ENCODE results near the gene DUSP12.
"Not testable (repeated sequence)": the region's sequence is repeated elsewhere in the genome, so short reads cannot be mapped to it uniquely, and the experiment has no call there.

DUSP12 gene, protein sequence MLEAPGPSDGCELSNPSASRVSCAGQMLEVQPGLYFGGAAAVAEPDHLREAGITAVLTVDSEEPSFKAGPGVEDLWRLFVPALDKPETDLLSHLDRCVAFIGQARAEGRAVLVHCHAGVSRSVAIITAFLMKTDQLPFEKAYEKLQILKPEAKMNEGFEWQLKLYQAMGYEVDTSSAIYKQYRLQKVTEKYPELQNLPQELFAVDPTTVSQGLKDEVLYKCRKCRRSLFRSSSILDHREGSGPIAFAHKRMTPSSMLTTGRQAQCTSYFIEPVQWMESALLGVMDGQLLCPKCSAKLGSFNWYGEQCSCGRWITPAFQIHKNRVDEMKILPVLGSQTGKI

DNA sequence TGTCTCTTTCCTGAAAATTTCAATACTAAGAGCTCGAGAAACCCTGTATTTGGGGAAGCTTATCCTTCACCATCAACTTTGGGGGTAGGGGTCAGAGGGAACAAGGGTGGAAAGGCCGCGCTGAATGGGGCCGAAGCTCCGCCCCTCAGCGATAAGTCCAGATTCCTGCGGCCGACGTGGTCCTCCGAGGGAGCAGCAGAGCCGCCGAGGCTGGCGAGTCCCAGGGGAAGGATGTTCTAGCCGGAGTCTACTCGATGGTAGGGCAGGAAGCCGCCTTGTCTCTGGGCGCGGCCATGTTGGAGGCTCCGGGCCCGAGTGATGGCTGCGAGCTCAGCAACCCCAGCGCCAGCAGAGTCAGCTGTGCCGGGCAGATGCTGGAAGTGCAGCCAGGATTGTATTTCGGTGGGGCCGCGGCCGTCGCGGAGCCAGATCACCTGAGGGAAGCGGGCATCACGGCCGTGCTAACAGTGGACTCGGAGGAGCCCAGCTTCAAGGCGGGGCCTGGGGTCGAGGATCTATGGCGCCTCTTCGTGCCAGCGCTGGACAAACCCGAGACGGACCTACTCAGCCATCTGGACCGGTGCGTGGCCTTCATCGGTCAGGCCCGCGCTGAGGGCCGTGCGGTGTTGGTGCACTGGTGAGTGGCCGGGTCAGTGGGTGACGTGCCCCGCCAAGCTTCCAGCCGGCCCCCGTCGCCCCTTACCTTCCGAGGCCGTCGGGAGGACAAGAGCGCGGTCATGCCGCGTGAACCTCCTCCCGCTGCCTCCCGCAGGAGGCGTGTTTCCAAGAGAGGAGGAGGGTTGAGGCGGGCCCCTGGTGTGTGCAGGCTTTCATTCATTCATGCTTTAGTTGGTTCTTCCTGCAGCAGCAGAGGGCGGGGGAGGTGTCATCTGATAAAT lies at the start of gene DUSP12:
TSS of gene DUSP12 (plus strand) at position 278 of the 899 bp plus-strand sequence. CDS start at position 294, 16 bp downstream.
- peak; percentile 99 for DNase-seq

DNA sequence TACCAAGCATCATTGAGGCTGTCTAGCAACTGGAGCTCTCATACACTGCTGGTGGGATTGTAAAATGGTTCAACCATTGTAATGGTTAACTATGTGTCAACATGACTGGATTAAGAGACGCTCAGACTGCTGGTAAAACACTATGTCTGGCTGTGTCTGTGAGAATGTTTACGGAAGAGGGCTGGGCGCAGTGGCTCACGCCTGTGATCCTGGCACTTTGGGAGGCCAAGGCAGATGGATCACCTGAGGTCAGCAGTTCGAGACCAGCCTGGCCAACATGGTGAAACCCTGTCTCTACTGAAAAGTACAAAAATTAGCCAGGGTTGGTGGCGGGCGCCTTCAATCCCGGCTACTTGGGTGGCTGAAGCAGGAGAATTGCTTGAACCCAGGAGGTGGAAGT lies 47.3 kb upstream of the DUSP12 start:
- no peak for DNase-seq

DNA sequence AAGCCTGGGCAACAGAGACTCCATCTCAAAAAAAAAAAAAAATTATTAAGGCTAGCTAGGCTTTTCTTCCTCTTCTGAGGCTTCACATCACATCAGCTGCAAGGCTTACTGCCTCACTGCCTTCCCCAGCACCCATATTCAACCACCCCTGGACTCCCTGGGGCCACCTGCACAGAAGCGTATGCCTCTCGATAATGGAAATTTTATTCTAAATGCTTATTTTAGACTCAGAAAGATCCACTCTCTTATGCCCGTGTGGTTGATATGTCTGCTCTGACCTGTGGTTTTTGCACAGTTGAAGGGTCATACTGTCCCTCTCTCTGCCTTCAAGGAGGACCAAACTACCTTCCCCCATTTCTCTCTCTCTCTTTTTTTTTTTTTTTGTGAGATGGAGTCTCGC lies 44.0 kb upstream of the DUSP12 start:
- DNase-seq: no peak

DNA sequence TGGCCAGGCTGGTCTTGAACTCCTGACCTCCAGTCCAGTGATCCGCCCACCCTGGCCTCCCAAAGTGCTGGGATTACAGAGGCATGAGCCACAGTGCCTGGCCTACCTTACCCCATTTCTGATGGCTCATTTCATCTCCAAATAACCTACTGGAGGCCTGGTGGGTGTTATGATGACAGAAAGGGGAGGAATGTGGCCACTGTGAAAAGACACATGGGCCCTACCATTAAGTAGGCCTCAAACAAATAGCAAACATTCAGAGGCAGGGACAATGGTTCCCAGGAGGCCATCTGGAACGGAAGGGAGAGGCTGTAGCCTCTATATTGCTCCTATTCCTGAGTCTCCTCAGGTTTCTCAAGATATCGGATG lies 43.5 kb upstream of the DUSP12 start:
- no peak for DNase-seq

DNA sequence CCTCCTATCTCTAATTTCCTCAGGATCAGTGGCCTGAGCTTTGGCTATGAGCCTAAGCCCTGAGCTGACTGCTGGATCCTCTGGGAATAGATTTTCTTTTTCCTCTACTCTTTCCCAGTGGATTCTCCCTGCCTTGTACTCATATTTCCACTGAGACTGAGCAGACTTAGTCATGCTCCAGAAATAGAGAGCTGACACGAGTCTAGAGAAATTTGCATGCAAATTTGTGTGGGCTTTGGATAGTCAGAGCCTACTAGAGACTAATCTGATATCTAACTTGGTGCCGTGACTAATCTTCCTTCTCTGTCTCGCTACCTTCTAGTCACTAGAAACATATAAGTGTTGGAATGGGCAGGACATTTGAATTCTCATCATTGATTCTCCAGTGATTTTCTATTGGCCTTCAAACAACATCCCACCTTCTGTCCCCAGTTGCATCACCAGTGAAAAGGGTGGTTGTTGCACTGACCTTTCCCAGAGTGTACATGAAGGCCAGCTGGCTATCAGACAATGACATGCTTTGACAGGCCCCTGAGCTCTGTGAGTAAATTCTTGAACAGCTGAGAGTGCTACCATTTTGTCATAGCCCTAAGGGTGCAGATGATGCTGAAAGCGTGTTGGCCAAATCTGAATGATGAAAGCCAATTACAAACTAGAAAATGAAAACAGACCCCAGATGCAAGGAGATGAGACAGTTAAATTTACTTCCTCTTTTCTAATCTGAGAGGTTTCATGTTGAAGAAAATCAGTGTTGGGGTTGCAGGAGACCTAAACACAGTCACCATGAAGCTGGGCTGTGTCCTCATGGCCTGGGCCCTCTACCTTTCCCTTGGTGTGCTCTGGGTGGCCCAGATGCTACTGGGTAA lies 42.9 kb upstream of the DUSP12 start, which contains the start of gene FCRLA:
TSS of gene FCRLA (plus strand) at position 748 of the 866 bp plus-strand sequence. CDS start at position 784, 36 bp downstream.
- DNase-seq: peak; percentile 59

DNA sequence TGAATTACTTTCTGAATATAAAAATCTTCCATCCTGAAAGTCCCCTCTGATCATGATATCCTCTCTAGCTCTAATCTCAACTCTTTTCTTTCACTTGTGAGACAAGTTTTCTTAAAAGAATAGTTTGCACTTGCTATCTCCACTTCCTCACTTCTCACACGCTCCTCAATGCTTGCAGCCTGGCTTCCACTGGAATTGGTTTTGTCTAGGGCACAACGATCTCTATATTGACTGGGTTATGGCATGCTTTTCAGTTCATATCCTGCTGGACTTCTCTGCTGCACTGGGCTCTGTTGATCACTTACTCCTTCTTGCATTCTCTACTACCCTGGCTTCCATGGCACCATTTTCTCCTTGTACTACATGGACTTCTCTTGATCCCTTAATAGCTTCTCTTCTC lies 42.1 kb upstream of the DUSP12 start:
- no peak for DNase-seq

DNA sequence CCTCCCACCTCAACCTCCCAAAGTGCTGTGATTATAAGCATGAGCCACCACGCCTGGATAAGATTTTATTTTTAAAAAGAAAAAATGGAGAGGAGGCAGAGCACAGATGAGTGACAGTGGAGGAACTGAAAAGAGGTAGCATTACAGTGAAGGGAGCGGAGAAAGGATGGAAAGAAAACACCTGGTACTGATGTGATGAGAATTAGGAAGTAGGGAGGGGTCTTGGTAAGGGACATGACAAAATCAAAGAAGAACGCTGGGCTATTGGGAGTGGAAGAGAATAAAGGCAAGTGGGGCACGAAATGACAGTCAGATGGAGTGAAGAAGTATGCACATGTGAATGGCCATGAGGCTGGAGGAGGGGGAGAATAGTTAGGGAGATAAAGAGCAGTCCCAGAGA lies 40.2 kb upstream of the DUSP12 start:
- no peak for DNase-seq

DNA sequence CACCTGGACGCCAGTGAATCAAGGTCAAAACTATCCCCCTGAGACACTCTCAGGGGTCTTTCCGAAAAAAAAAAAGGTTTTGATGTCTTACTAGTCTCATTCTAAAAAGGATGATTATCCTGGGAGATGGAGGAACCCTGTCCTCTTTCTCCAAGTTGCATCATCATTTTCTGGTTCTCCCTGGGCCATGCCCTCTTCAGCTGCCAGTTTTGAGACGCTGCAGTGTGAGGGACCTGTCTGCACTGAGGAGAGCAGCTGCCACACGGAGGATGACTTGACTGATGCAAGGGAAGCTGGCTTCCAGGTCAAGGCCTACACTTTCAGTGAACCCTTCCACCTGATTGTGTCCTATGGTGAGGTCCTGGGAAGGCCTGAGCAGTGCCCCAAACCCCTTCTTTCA lies 39.0 kb upstream of the DUSP12 start:
- no peak for DNase-seq

DNA sequence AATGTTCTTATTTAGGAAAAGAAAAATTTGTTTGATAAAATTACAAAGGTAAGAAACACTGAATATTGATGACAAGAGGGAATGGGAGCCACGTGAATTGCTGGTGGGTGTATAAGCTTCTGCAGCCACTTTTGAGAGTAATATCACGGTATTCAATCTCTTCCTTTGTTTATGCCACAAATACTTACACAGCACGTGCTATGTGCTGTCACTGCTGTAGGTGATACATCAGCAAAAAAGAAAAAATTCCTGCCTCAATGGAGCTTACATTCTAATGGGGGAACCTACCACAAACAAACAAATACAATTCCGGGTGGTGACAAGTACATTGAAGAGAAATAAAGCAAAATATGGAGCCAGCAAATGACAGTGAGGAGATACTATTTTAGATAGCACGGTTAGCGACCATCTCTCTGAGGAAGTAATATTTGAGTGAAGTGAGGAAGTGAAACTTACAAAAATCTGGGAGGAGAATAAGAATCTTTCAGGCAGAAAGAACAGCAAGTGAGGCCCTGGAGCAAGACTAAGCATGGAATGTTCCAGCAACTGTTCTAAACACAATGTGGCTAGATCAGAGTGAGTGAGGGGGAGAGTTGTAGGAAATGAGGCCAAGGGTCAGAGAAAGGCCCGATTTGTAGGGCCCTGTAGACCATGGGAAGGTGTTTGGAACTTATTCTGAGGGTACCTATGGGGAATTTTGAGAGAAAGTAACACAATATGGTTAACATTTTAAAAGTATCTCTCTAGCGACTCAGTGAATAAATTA lies 30.8 kb upstream of the DUSP12 start:
- DNase-seq: no peak

DNA sequence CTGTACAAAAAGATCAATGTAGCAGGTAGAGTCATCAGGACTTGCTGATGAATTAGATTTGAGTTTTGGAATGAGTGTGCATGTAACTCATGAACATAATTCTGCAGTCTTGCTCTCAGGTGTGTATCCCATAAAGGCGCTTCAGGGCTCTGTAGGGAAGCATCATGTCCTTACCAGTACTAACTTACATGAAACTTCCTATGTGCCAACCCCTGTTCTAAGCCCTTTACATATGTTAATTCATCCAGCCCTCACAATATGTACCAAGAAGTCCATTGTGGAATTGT lies 30.3 kb upstream of the DUSP12 start:
- no peak for DNase-seq

DNA sequence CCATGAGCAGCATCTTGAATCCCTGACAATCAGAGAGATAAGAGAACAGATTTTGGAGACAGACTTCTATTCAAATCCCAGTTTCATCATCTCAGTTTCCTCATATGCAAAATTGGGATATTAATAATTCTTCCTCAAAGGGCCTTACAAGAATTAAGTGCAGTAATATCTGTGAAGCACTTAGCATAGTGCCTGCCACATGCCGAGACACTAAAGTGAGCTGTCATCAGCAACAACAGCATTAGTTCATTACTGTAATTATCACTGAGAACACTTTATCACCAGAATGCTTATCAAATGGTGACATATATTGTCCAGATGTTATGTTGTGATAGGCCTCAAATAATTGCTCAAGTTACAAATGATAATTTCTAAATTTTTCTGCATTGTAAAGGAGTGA lies 29.2 kb upstream of the DUSP12 start:
- DNase-seq: no peak

DNA sequence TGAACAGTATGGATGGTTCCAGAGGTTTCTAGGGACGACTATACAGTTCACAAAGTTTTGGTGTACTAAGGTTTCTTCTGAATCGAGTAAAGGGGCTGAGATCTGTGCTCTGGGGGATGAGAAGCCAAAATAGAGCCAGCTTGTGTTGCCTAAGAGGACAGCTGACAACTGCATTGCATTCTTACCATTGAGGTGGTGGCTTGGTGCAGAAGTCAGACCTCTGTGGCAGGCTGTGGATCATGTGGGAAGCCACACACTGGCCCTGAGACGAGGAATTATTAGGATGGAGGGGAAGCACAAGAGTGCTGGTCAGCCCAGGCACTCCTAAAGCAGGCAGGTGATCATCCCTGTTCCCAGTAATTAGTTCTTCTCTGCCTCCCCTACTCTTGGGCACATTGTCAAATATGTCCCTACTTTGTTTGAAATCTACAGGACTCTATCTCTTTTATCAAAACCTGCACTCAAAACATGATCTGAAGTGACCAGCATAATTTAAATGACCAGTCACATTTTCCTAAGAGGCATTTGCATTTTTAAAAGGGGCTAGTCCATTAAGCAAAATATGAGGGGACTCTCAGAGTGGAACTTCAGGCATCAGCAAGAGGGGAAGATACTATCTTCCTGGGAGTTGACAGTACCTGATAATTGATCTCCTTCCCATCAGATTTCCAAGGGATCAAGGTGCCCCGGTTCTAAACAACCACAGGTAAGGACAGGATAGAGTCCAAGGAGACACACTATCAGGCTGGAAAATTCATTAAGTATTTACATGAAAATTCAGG lies 28.4 kb upstream of the DUSP12 start, which contains the start of gene FCRLB:
TSS of gene FCRLB (plus strand) at position 589 of the 782 bp plus-strand sequence. CDS start 1,129 bp downstream, outside the sequence.
- DNase-seq: no peak

DNA sequence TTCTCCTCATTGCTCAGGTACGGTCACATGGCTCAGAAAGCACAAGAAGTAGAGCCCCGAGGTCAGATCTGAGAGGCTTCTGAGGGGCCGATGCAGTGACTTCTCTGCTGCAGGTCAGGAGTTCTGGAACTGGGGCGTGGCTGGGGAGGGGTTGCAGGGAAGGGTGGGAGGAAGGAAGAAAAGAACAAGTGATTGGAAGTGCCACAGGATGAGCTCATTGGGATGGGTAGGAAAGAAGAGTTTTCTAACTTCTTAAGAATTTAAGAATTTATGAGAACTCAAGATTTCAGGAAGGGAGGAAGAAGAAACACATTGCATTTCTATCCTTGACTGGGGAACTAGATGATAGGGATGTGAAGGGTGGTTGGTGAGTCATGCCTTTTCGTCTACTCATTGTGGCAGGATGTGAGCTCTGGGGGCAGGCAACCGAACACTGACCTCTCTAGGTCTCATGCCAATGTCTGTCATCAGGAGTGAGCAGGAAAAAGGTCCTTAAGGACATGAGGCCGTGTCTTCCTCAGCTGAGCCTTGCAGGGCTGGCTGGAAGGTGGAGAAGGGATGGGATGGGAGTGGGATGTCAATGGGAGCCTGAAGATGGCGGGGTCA lies 27.7 kb upstream of the DUSP12 start:
- no peak for DNase-seq

DNA sequence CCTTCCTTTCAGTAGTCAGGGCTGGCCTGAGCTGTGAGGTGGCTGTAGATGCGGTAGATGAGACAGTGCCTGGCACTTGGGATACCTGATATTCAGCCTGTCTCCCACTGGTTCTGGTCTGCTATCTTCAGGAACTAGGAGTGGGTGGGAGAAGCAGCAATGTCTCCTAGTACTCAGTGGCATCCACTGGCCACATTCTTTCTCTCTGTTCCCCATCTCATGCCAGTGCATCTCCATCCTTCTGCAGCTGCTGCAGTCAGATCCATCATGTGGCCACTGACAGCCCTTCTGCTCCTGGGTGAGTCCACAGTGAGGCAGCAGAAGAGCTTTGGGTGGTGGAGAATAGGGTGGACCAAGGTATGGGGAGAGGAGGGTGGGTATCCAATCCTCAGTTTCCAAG lies 27.2 kb upstream of the DUSP12 start:
- DNase-seq: no peak

DNA sequence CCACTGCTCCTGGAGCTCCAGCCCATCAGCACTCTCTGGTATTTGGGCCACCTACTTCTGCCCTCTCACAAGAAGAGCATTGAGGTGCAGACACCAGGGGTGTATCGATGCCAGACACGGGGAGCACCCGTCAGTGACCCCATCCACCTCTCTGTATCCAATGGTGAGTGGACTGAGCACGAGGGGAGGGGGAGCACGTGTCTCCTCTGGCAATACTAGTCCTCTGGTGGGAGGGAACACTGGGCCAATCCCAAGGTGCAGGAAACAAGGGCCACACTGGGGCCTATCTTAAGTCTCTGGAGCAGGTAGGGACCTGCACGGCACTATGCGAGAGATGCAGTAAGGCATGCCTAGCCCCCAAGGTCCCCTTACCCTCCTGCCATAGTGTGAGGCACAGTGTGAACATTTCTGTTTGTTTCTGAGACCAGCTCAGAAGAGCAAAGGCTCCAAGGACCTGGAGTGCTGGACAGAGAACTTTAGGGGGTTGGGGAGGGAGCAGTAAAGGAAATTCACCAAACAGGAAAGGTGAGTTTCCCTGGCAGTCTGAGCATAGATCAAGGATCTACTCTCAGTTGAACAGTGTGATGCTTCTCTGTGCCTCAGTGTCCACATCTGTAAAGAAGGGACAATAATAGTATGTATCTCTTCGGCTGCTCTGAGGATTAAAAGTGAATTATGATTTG lies 26.0 kb upstream of the DUSP12 start:
- no peak for DNase-seq

DNA sequence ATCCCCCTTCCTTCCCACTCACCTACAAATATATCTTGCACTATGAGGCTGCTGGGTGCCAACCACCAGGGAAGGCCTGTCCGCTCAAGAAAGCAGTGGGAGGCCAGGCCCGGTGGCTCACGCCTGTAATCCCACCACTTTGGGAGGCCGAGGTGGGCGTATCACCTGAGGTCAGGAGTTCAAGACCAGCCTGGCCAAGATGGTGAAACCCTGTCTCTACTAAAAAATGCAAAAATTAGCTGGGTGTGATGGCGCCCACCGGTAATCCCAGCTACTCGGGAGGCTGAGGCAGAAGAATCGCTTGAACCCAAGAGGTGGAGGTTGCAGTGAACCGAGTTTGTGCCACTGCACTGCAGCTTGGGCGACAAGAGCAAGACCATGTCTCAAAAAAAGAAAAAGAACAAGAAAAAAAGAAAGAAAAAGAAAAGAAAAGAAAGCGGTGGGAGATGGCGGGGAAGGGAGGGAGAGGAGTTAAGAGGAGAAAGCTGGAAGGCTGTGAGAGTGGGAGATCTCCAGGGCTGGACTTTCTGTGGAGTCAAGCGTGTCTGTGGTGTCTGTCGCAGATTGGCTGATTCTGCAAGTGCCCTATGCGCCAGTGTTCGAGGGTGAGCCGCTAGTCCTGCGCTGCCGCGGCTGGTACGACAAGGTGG lies 24.2 kb upstream of the DUSP12 start:
- not testable (repeated sequence) for DNase-seq

DNA sequence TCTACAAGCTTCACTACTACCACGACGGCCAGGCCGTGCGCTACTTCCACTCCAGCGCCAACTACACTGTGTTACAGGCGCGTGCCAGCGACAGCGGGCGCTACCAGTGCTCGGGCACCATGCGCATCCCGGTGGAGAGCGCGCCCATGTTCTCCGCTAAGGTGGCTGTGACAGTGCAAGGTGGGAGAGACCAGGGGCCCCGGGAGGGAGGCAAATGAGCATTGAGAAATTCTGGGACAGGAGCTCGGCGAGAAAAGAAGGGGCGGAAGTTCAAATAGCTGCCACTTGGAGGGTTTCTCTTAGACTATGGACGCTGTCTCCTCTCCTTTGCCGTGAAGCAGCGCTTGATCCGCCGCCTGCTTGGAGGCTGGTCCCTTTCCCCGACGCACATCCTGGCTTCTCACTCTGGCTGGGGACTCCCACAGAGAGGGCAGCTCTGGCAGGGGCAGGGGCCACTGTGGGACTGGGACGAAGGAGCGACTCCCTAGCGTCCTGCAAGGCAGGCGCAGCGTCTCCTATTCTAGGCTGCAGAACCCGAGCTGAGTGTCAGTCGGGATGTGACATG lies 23.6 kb upstream of the DUSP12 start:
- DNase-seq: peak; percentile 81

DNA sequence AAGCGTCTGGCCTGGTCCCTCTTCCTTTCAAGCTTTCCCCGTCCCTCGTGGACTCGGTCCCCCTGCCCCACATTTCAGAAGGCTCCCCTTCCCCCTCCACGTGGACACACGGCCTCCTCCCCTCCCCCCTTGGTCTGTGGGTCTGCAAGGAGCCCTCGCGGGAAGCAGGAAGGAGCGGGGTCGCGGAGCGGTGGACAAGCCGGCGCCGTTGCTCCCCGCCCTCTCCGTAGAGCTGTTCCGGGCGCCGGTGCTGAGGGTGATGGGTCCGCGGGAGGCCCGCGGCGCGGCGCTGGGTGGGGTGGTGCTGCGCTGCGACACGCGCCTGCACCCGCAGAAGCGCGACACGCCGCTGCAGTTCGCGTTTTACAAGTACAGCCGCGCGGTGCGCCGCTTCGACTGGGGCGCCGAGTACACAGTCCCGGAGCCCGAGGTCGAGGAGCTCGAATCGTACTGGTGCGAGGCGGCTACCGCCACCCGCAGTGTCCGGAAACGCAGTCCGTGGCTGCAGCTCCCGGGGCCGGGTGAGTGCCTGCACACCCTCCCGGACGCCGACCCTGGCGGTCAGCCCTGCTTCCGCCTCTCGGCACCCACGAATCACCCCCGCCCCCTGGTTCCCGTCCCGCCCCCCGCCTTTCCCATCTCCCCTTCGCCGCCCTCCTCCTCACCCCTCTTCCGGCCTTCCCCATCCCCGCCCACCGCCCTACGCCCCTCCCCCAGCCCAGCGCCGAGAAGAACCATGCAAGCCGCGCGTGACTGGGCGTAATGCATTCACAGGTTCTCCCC lies 22.9 kb upstream of the DUSP12 start:
- peak; percentile 78 for DNase-seq

All from NCI-H526 treated with DMSO at 0.1 percent for 48 hours (cell line).